HL-60 (cell line): ENCODE results near the gene IRX5.

Experiments
- DNase-seq, 2 experiments: peaks; one replicate each; pipeline ENCODE4 v3.0.0-alpha.2; 2010 to 2020; ENCODE audit warnings: low read depth in 1 of 2, low spot score in 1 of 2
- H3K27ac ChIP-seq: fragments of 250-450 bp; sonication (Bioruptor Pico); replicated peaks from 2 replicates; pipeline ENCODE4 v1.5.1; 2020; ENCODE audit warnings: mild to moderate bottlenecking, moderate library complexity
- H3K27me3 ChIP-seq: fragments of 250-450 bp; sonication (Bioruptor Pico); 2 replicates; pipeline ENCODE4 v1.5.1; 2021; ENCODE audit warnings: mild to moderate bottlenecking, moderate library complexity; ENCODE audit not compliant: insufficient read depth, poor library complexity, severe bottlenecking
- H3K4me3 ChIP-seq: replicated peaks from 2 replicates; pipeline ENCODE4 v1.5.1; 2011; ENCODE audit warnings: mild to moderate bottlenecking, control low read depth, low read length; ENCODE audit not compliant: insufficient read depth
- GABPA ChIP-seq: IDR thresholded peaks from 2 replicates; pipeline ENCODE4 v1.6.1; 2012; ENCODE audit warnings: low read depth
- POLR2AphosphoS5 ChIP-seq: IDR thresholded peaks from 2 replicates; pipeline ENCODE4 v1.6.1; 2012; ENCODE audit warnings: low read depth
- SPI1 ChIP-seq: IDR thresholded peaks from 2 replicates; pipeline ENCODE4 v1.6.1; 2012; ENCODE audit warnings: low read depth, mild to moderate bottlenecking, borderline replicate concordance
- TF ChIP-seq, protein P1 (sequence below): IDR thresholded peaks from 2 replicates; pipeline ENCODE4 v1.6.1; 2012; ENCODE audit warnings: low read depth; ENCODE audit not compliant: insufficient replicate concordance
- TF ChIP-seq, protein P2 (sequence below): IDR thresholded peaks from one replicate; pipeline ENCODE4 v1.5.1; 2011; ENCODE audit warnings: low read length, control low read depth, inconsistent platforms; ENCODE audit not compliant: insufficient read depth

The IRX5 gene

DNA sequence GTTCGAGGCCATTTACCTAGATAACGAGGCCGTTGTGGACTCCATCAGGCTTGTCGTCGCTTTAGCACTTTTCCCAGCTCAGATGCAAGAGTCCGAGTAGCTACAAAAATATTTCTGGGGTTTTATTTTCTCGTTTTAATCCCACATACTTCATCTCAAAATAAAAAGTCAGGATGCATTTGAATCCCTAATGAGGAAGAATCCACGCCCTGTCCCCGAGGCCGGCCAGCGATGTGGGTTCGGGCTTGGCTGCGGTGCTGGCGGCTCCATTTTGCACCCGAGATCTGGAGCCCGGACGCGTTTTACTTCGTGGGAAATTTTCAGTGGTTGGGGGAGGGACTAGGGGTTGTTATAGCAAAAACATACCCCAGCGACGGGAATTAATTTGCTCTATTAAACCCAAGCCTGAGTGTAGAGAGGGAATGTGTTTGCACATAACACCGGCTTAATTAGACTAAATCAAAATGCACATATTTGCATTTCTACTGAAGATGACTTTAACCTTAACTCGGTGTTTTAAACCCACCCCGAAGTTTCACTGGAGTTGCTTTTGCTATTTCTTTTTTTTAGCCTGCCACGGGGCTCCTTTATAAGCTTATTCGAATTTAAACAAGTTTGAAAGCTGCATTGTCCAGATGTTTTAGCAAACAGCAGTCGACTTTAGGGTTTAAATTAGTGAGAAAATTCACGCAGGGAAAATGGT, 4.8 kb downstream of the IRX5 start:
- Histone ChIP-seq H3K27me3 (peaks cover 4% of the 10 kb centered on the region), H3K4me3 (no peak overlapping the region)

DNA sequence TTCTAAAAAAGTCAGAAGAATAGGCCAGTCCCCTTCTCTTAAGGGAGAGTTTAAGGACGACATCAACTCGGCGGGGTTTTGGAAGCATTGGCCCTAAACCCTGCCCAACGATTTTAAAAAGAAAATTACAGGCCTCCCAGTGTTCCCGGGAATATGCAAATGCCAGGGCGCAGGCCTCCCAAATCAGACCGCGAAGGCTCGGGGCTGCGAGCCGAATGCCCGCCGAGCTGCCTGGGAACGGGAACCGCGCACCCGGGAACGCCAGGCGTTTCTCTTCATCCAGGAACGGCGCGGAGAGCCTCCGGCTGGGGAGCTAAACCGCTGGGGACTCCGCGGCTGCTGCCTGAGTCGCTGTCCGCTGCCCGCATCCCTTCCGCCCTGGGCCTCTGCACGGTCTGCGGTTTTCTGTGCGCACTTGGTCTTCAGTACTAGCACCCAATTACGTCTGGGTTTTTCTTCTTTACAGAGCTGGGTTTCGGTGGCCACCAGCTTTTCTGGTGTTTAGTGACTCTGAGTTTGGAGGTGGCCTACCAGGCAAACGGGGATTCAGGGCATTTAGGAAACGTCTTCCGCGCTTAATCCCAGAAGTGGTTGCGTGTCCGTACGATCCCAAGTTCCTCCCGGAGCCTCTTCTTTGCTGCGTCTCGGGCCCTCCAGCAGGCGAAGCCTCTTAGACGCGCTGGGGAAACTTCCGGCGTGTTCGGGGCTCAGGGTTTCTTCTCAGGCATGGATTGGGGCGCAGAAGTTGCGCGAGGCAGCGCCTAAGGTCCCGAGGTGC, 5.7 kb downstream of the IRX5 start:
- TF ChIP-seq GABPA (0 out of 2 replicates have a peak, but pooled peaks have one; percentile 16), POLR2AphosphoS5 (no peak; the same call in 1 of the 2 replicates), SPI1 (peak; percentile 11; the same call in 1 of the 2 replicates)
- TF ChIP-seq, protein P1, sequence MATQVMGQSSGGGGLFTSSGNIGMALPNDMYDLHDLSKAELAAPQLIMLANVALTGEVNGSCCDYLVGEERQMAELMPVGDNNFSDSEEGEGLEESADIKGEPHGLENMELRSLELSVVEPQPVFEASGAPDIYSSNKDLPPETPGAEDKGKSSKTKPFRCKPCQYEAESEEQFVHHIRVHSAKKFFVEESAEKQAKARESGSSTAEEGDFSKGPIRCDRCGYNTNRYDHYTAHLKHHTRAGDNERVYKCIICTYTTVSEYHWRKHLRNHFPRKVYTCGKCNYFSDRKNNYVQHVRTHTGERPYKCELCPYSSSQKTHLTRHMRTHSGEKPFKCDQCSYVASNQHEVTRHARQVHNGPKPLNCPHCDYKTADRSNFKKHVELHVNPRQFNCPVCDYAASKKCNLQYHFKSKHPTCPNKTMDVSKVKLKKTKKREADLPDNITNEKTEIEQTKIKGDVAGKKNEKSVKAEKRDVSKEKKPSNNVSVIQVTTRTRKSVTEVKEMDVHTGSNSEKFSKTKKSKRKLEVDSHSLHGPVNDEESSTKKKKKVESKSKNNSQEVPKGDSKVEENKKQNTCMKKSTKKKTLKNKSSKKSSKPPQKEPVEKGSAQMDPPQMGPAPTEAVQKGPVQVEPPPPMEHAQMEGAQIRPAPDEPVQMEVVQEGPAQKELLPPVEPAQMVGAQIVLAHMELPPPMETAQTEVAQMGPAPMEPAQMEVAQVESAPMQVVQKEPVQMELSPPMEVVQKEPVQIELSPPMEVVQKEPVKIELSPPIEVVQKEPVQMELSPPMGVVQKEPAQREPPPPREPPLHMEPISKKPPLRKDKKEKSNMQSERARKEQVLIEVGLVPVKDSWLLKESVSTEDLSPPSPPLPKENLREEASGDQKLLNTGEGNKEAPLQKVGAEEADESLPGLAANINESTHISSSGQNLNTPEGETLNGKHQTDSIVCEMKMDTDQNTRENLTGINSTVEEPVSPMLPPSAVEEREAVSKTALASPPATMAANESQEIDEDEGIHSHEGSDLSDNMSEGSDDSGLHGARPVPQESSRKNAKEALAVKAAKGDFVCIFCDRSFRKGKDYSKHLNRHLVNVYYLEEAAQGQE = peak; percentile 74
- TF ChIP-seq, protein P2, sequence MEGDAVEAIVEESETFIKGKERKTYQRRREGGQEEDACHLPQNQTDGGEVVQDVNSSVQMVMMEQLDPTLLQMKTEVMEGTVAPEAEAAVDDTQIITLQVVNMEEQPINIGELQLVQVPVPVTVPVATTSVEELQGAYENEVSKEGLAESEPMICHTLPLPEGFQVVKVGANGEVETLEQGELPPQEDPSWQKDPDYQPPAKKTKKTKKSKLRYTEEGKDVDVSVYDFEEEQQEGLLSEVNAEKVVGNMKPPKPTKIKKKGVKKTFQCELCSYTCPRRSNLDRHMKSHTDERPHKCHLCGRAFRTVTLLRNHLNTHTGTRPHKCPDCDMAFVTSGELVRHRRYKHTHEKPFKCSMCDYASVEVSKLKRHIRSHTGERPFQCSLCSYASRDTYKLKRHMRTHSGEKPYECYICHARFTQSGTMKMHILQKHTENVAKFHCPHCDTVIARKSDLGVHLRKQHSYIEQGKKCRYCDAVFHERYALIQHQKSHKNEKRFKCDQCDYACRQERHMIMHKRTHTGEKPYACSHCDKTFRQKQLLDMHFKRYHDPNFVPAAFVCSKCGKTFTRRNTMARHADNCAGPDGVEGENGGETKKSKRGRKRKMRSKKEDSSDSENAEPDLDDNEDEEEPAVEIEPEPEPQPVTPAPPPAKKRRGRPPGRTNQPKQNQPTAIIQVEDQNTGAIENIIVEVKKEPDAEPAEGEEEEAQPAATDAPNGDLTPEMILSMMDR = no peak
- Histone ChIP-seq H3K4me3 (peak overlapping the region; percentile 35), H3K27me3 (peaks cover 4% of the 10 kb centered on the region), H3K27ac (peak overlapping the region; percentile 49)
- peak; percentile 30 to 78 for DNase-seq

More for the DNA sequence above, 4.8 kb downstream of the IRX5 start:
- no peak for DNase-seq
- TF ChIP-seq, protein P1 = no peak
- no peak for TF ChIP-seq POLR2AphosphoS5
- no peak for TF ChIP-seq GABPA
- TF ChIP-seq SPI1 = no peak
- TF ChIP-seq, protein P2 = no peak
- no peak overlapping the region for H3K27ac ChIP-seq

DNA sequence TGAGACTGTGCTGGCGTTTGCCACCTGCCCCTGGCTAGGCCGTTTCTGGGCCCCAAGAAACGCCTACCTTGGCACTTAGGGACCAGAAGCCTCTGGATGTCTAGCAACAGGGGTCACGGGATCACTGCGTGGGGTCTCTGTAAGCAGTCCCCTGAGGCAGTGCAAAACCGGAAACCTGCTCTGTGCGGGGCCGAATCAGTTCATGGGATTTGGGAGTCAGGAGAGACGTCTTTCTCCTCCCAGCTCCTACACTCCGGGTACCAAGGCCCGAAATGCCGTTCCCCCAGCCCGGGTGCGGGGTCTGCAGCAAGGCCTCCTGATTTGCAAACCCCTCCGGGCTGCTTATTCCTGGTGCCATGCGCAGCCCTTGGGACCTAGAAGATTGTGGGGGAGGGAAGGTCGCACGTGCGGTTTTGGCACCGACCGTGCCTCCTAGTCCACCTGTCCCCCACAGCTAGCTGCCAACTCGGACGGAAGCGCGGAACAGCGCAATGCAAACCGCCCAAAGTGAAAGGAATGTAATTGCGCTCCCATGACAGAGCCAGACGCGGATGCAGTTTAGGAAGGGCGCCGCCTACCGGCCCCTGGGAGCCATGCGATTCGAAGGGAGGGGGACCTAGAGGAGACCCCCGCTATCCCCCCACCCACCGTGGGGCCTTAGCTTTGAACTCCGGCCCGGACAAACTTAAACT, 6.5 kb downstream of the IRX5 start:
- no peak for TF ChIP-seq GABPA
- TF ChIP-seq, protein P2 = peak; percentile 35
- peaks cover 4% of the 10 kb centered on the region for H3K27me3 ChIP-seq
- peak overlapping the region; percentile 49 for H3K27ac ChIP-seq
- peak; percentile 30 to 53 for DNase-seq
- H3K4me3 ChIP-seq = peak overlapping the region; percentile 35
